ENCODE results near the gene AARS2. TPM values are rescaled to one million over a fixed set of nuclear protein-coding genes. Genes with fewer than 3 reads are reported as not detected.
A peak's percentile ranks its signal among the peaks of the same experiment; 100 is the strongest.

AARS2 gene
- total RNA-seq, 4 donors from 2014 or later = 14.1 to 24.7 (median 21.0) TPM

- H3K4me1 ChIP-seq = peaks cover 0 to 23% of the 10 kb centered on the region in 2 donors
- peak in 1 of 2 donors; percentile 28 for DNase-seq
- peaks cover 11 to 12% of the 10 kb centered on the region in 2 donors for H3K27me3 ChIP-seq
These were observed 45.0 kb downstream of the AARS2 start for GRCh38 chr6:44268095-44268628.

DNA sequence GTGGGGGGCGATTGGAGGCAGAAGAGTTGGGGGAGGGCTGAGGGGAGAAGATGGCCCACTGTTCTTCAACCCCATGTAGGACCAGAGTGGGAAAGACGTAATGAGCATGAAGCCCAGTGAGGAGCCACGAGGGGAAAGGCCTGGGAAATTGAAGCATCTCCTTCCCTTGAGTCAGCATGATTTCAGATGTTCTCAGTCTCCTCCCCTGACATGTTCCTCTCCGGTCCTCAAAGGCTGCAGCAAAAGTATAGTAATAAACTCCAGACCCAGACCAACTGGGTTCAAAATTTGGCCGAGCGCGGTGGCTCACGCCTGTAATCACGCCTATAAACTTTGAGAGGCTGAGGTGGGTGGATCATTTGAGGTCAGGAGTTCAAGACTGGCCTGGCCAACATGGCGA lies 45.9 kb downstream of the AARS2 start:
- DNase-seq = peak in 1 of 2 donors; percentile 10
- Histone ChIP-seq H3K4me1 (peaks cover 0 to 29% of the 10 kb centered on the region in 2 donors), H3K4me3 (no peak overlapping the region), H3K27ac (no peak overlapping the region), H3K9me3 (no peaks in the 10 kb centered on the region), H3K36me3 (no peaks in the 10 kb centered on the region), H3K27me3 (peaks cover 8 to 10% of the 10 kb centered on the region in 2 donors)
- TF ChIP-seq, protein P1, sequence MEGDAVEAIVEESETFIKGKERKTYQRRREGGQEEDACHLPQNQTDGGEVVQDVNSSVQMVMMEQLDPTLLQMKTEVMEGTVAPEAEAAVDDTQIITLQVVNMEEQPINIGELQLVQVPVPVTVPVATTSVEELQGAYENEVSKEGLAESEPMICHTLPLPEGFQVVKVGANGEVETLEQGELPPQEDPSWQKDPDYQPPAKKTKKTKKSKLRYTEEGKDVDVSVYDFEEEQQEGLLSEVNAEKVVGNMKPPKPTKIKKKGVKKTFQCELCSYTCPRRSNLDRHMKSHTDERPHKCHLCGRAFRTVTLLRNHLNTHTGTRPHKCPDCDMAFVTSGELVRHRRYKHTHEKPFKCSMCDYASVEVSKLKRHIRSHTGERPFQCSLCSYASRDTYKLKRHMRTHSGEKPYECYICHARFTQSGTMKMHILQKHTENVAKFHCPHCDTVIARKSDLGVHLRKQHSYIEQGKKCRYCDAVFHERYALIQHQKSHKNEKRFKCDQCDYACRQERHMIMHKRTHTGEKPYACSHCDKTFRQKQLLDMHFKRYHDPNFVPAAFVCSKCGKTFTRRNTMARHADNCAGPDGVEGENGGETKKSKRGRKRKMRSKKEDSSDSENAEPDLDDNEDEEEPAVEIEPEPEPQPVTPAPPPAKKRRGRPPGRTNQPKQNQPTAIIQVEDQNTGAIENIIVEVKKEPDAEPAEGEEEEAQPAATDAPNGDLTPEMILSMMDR (IDR thresholded peaks at IDR 0.05) = no peak
- no peak for TF ChIP-seq POLR2A (IDR thresholded peaks at IDR 0.05)
- intact Hi-C loops (cut with DNase I; ENCODE audit: low total_unique reads) = no loop called here

More at GRCh38 chr6:44268095-44268628, 45.0 kb downstream of the AARS2 start:
- Histone ChIP-seq H3K9me3 (no peaks in the 10 kb centered on the region), H3K36me3 (no peaks in the 10 kb centered on the region), H3K4me3 (no peak overlapping the region), H3K27ac (no peak overlapping the region)
- TF ChIP-seq, protein P1 (IDR thresholded peaks at IDR 0.05) = peak; percentile 57 to 72 (median 66)
- no peak for TF ChIP-seq POLR2A (IDR thresholded peaks at IDR 0.05)
- intact Hi-C loops (cut with DNase I; ENCODE audit: low total_unique reads) = no loop called here

- TF ChIP-seq, protein P1 (IDR thresholded peaks at IDR 0.05) = no peak
- no peak for TF ChIP-seq POLR2A (IDR thresholded peaks at IDR 0.05)
- Histone ChIP-seq H3K27ac (no peak overlapping the region), H3K36me3 (no peaks in the 10 kb centered on the region), H3K27me3 (peaks cover 1 to 8% of the 10 kb centered on the region in 2 donors), H3K4me1 (peaks cover 0 to 30% of the 10 kb centered on the region in 2 donors), H3K4me3 (no peak overlapping the region), H3K9me3 (no peaks in the 10 kb centered on the region)
- no peak for DNase-seq
- intact Hi-C loops (cut with DNase I; ENCODE audit: low total_unique reads) = no loop called here
These were observed 46.8 kb downstream of the AARS2 start for GRCh38 chr6:44266347-44266746.

DNA sequence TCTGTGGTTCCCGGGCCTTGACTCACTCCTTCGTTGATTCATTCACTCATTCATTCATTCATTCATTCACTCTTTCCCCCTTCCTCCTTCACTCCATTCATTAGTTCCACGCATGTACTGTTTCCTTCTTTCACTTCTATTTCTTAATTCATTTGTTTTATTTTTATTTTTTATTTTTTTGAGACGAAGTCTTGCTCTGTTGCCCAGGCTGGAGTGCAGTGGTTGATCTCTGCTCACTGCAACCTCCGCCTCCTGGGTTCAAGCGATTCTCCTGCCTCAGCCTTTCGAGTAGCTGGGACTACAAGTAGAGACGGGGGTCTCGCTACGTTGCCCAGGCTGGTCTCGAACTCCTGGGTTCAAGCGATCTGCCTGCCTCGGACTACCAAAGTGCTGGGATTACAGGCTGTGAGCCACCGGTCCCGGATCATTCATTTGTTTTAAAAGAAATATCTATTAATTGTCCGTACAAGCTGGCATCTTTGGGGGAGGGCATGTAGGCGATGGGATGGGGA lies 47.4 kb downstream of the AARS2 start:
- H3K36me3 ChIP-seq = no peaks in the 10 kb centered on the region
- TF ChIP-seq, protein P1 (IDR thresholded peaks at IDR 0.05) = no peak
- no peak for TF ChIP-seq POLR2A (IDR thresholded peaks at IDR 0.05)
- no peaks in the 10 kb centered on the region for H3K9me3 ChIP-seq
- peak overlapping the region in 1 of 2 donors; percentile 74 for H3K27ac ChIP-seq
- peaks cover 0 to 30% of the 10 kb centered on the region in 2 donors for H3K4me1 ChIP-seq
- peak overlapping the region; percentile 42 to 75 for H3K4me3 ChIP-seq
- intact Hi-C loops (cut with DNase I; ENCODE audit: low total_unique reads) = no loop called here
- no peak for DNase-seq
- peaks cover 0 to 8% of the 10 kb centered on the region in 2 donors for H3K27me3 ChIP-seq

- Histone ChIP-seq H3K4me1 (peaks cover 0 to 25% of the 10 kb centered on the region in 2 donors), H3K27me3 (peaks cover 0 to 5% of the 10 kb centered on the region in 2 donors), H3K4me3 (peak within 1 kb of the TSS; percentile 42 to 75), H3K36me3 (no peaks in the 10 kb centered on the region), H3K9me3 (no peaks in the 10 kb centered on the region), H3K27ac (peak within 1 kb of the TSS; percentile 74 to 83)
- TF ChIP-seq POLR2A (IDR thresholded peaks at IDR 0.05) = peak; percentile 83 to 87
- TF ChIP-seq, protein P1 (IDR thresholded peaks at IDR 0.05) = peak in 2 of 4 experiments; percentile 12 to 48
- DNase-seq = peak; percentile 96
- intact Hi-C loops (cut with DNase I; ENCODE audit: low total_unique reads) = no loop called here
These were observed 48.0 kb downstream of the AARS2 start, which contains the start of gene NFKBIE for GRCh38 chr6:44265007-44265721. TSS of gene NFKBIE (minus strand) at chr6:44265551. CDS start at chr6:44265346, 205 bp downstream.

Measured in uterus (tissue), 4 donors.